Large intestine (tissue), 3 donors: ENCODE data around the gene INPP4A. TPM values are rescaled to one million over a fixed set of nuclear protein-coding genes. Genes with fewer than 3 reads are reported as not detected.
A peak's percentile ranks its signal among the peaks of the same experiment; 100 is the strongest.

Experiments
- DNase-seq, 2 donors: peaks; one replicate each; pipeline versions ENCODE4 v3.0.0 to v3.0.0-alpha.2; 2013
- H3K27ac ChIP-seq: one replicate; pipeline ENCODE4 v1.5.1; 2013; ENCODE audit warnings: low read length
- H3K27me3 ChIP-seq: 2 replicates; pipeline ENCODE4 v1.6.1; 2013; ENCODE audit warnings: low read length; ENCODE audit not compliant: control insufficient read depth, insufficient read depth
- H3K36me3 ChIP-seq: 2 replicates; pipeline ENCODE4 v1.6.1; 2013; ENCODE audit warnings: low read length; ENCODE audit not compliant: control insufficient read depth, insufficient read depth
- H3K4me1 ChIP-seq: one replicate; pipeline ENCODE4 v1.6.1; 2013; ENCODE audit warnings: low read length; ENCODE audit not compliant: control insufficient read depth, insufficient read depth
- H3K4me3 ChIP-seq: one replicate; pipeline ENCODE4 v1.5.1; 2013; ENCODE audit warnings: low read length
- H3K9me3 ChIP-seq: one replicate; pipeline ENCODE4 v1.6.1; 2013; ENCODE audit warnings: mild to moderate bottlenecking, low read depth, low read length, moderate library complexity; ENCODE audit not compliant: control insufficient read depth
- WGBS: methylation state at CpG from one replicate; pipeline ENCODE4 v1.1.5; 2013; ENCODE audit warnings: low lambda C conversion rate; ENCODE audit not compliant: insufficient coverage; 5-methylcytosine and 5-hydroxymethylcytosine counted together
- polyA plus RNA-seq: library from polyadenylated mRNA; unstranded; fragments of 120-200 nt; gene quantifications from one replicate; pipeline ENCODE4 v1.2.1, GENCODE V29; 2013

The INPP4A gene
- polyA plus RNA-seq, 1 donor = 13.6 TPM

DNA sequence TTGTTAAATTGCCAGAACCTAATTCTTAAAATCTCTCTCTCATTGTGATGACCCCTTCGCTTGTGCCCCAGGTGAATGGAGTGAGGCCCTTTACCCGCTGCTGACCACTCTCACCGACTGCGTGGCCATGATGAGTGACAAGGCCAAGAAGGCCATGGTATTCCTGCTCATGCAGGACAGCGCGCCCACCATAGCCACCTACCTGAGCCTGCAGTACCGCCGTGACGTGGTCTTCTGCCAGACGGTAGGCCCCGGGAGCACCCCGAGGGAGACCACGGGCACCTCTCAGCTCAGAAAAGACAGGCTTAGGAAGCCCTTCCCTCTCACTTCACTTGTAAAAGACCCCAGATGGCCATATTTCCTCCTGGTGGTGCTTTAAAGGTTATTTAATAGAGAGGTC is 118.7 kb downstream of the INPP4A start:
- no peaks in the 10 kb centered on the region for H3K9me3 ChIP-seq
- no peaks in the 10 kb centered on the region for H3K4me1 ChIP-seq
- H3K4me3 ChIP-seq = no peak overlapping the region
- no peaks in the 10 kb centered on the region for H3K27me3 ChIP-seq
- no peak overlapping the region for H3K27ac ChIP-seq
- DNase-seq = no peak
- no CpG with 5 or more reads among the region's 13 CpGs for WGBS
- H3K36me3 ChIP-seq = peaks cover 42% of the 10 kb centered on the region

DNA sequence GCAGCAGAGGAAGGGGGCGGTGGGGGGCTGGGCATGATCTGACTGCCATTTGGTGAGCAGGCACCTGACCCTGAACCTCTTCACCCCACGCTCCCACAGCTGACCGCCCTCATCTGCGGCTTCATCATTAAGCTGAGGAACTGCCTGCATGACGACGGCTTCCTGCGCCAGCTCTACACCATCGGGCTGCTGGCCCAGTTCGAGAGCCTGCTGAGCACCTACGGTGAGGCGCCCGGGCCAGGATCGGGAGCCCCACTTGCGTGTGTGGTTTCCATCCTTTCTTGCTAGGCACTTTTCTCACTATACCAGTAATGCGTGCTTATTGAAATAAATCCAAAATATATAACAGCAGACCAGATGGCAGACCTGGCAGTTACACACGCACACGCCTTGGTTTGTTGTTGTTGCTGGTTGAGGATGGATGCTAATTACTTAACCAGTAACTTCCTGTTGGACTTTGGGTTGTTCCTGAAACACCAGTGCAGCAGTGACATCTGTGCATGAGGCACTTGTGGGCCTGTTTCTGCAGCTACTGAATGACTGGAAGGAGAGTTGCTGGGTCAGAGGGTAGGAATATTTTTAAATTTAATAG is 120.0 kb downstream of the INPP4A start:
- peak; percentile 23 to 51 for DNase-seq
- Histone ChIP-seq H3K9me3 (no peaks in the 10 kb centered on the region), H3K36me3 (peaks cover 45% of the 10 kb centered on the region), H3K27ac (no peak overlapping the region), H3K4me1 (no peaks in the 10 kb centered on the region), H3K4me3 (no peak overlapping the region), H3K27me3 (no peaks in the 10 kb centered on the region)
- WGBS = no CpG with 5 or more reads among the region's 17 CpGs

DNA sequence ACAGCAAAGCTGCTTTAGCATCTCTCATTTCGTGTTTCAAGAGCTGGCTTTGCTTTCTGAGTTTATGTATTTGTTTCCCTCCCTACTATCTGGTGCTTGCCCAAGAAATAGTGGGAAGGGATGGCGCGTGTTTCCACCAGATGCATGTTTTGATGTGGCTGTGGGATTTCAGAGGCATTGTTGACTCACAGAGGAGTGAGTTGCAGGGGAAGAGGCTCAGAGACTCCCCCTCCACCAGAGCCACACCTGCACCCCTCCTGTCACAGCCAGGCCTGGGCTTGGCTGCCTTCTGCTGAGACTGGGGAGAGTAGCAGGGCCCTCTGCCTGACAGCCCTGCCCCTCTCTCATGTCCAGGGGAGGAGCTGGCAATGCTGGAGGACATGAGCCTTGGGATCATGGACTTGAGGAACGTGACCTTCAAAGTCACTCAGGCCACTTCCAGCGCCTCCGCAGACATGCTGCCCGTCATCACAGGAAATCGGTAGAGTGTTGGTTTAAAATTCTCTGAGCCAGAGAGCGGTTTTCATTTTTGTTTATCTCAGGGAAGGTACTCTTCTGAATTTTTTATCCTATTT is 120.7 kb downstream of the INPP4A start:
- DNase-seq = no peak
- no peaks in the 10 kb centered on the region for H3K27me3 ChIP-seq
- no peak overlapping the region for H3K4me3 ChIP-seq
- no peaks in the 10 kb centered on the region for H3K4me1 ChIP-seq
- no peak overlapping the region for H3K27ac ChIP-seq
- H3K9me3 ChIP-seq = no peaks in the 10 kb centered on the region
- WGBS = 100% methylated on average over 1 of the region's 9 CpGs
- H3K36me3 ChIP-seq = peaks cover 45% of the 10 kb centered on the region

DNA sequence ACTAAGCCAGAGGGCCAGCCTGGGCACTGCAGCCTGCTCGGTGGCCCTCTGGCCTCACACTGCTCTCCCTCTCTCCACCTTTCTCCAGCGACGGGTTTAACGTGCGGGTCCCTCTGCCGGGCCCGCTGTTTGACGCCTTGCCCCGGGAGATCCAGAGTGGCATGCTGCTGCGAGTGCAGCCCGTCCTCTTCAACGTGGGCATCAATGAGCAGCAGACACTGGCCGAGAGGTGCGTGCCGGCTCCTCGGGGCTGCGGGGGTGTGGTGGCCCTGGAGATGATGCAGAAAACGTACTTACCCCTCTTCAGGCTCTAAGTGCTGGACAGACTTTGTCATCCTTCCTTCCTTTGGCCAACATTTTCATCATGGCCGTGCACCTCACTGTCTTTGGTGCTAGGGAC is 121.3 kb downstream of the INPP4A start:
- 100% methylated on average over 3 of the region's 19 CpGs for WGBS
- no peaks in the 10 kb centered on the region for H3K4me1 ChIP-seq
- no peaks in the 10 kb centered on the region for H3K27me3 ChIP-seq
- no peaks in the 10 kb centered on the region for H3K9me3 ChIP-seq
- DNase-seq = no peak
- H3K27ac ChIP-seq = no peak overlapping the region
- H3K4me3 ChIP-seq = no peak overlapping the region
- peaks cover 47% of the 10 kb centered on the region for H3K36me3 ChIP-seq

DNA sequence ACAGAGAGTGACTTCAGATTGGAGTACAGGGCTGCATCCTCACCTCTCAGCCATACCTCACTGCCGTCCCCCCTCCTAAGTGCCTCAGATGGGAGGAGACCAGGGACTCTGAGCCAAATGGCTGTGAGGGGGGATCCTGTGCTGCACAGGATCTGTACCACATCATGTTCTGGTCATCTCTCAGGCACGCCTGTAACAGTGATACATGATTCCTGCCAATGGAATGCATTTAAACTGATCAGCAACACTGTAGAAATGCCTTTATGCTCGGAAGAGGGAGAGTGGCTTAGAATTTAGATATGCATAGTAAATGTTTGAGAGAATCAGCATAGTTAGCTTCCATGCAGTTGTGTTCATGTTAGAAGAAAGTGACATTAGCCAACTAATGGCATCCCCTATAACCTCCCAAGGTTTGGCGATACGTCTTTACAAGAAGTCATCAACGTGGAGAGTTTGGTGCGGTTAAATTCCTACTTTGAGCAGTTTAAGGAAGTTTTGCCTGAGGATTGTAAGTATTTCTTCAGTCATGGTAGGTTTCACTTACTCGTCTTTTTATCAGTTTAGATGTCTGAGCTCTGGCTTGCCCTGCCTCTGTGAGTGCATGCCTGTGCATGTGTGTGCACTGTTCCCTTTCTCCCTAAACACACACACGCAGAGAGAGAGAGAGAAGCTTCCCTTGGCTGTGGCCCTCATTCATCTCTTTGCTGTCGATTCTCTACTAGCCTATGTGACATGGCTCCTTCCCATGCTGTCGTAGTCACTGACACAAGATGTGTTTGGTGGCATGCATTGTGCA is 123.7 kb downstream of the INPP4A start:
- H3K4me3 ChIP-seq = no peak overlapping the region
- no peak for DNase-seq
- peaks cover 62% of the 10 kb centered on the region for H3K36me3 ChIP-seq
- WGBS = 100% methylated on average over 1 of the region's 11 CpGs
- H3K27me3 ChIP-seq = no peaks in the 10 kb centered on the region
- no peaks in the 10 kb centered on the region for H3K9me3 ChIP-seq
- H3K4me1 ChIP-seq = no peaks in the 10 kb centered on the region
- H3K27ac ChIP-seq = no peak overlapping the region

DNA sequence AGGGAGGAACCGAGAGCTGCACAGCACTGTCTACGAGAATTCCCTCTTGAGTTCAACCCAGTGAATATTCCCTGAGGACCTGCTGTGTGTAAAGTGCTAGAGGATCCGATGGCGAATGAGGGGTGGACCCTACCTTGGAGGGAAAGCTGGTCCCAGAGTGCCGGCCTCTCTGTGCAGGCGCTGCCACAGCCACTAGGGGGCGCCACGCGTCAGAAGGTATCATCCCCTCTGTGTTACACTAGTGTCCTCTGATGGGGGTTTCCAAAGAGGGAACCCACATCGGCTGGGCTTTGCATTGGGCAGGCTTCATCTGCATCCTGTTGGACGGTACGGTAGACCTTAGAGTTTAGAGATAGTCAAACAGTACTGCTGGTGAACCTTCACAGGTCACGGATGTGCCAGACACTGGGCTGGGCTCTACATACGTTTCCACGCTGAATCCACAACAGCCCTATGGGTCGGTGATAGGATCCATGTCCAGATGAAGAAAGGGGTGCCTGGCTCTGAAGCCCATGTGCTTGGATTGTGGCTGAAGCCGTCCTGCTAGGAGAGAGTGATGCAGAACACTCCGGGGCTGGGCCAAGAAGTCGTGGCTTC is 124.6 kb downstream of the INPP4A start:
- no peaks in the 10 kb centered on the region for H3K9me3 ChIP-seq
- H3K4me3 ChIP-seq = no peak overlapping the region
- H3K27ac ChIP-seq = no peak overlapping the region
- H3K27me3 ChIP-seq = no peaks in the 10 kb centered on the region
- H3K4me1 ChIP-seq = no peaks in the 10 kb centered on the region
- peaks cover 67% of the 10 kb centered on the region for H3K36me3 ChIP-seq
- DNase-seq = peak in 1 of 2 donors; percentile 10
- no CpG with 5 or more reads among the region's 19 CpGs for WGBS

DNA sequence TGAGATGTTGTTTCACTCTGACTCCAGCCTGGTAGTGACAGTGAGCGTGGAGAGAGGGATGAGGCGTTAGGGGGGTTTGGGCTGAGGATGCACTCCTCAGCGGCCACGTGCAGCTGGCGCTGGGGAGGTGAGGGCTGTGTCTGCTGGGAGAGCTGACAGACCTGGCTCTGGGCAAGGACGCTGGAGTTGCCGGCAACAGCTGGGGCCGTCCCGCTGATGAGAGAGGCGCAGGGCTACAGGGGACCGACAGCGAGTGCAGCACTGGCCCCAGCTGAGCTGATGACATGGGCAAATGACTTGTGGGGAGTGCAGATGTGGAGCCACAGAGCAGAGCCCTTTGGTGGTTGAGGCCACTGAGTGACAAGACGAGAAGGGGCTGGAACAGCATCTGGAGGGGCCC is 125.3 kb downstream of the INPP4A start:
- DNase-seq = no peak
- WGBS = no CpG with 5 or more reads among the region's 13 CpGs
- Histone ChIP-seq H3K4me3 (no peak overlapping the region), H3K36me3 (peaks cover 67% of the 10 kb centered on the region), H3K4me1 (no peaks in the 10 kb centered on the region), H3K9me3 (no peaks in the 10 kb centered on the region), H3K27ac (no peak overlapping the region), H3K27me3 (no peaks in the 10 kb centered on the region)

DNA sequence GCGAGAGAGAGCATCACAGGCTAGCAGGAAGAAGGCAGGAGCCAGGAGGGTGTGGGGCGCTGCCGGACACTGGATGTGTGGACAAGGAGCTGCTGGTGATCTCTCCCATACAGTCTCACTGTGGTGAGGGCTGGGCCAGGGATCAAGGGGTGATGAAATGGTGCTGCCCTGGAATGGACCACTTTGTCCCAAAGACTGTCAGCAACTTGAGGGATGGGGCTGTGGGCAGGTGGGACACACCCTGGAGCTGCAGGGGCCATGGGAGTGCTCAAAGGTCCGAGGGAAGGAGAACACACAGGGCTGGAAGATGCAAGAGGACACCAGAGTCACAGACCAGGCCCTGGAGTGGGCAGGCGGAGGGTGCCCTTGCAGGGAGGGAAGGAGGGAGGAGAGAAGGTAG is 125.7 kb downstream of the INPP4A start:
- Histone ChIP-seq H3K36me3 (peaks cover 66% of the 10 kb centered on the region), H3K4me1 (no peaks in the 10 kb centered on the region), H3K27me3 (no peaks in the 10 kb centered on the region), H3K4me3 (no peak overlapping the region), H3K9me3 (no peaks in the 10 kb centered on the region), H3K27ac (no peak overlapping the region)
- DNase-seq = no peak
- WGBS = no CpG with 5 or more reads among the region's 5 CpGs

DNA sequence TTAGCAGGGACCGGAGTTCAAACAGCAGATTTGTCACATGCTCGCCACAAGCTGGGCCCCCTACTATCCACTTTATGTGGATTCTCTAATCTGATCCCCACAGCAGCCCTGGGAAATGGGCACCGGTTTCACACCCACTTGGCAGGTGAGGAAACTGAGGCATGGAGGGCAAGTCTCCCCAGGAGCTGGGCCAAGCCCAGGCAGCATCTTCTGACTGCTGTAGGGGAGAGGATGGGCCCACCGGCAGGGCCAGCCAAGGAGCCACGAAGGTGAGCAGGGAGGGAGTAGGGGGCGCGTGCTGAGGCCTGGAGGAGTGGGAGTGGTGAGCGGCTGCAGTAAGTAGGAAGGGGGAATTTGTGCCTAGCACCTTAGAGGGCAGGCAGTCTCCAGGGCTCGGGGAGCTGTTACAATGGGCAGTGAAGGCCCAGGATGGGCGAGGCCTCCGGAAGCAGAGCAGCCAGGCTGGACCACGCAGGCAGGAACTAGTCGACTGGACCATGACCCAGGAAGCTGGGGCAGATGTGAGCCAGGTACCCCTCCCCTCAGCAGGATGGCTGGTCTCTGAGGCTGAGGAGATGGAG is 126.6 kb downstream of the INPP4A start:
- no CpG with 5 or more reads among the region's 13 CpGs for WGBS
- peaks cover 60% of the 10 kb centered on the region for H3K36me3 ChIP-seq
- no peaks in the 10 kb centered on the region for H3K4me1 ChIP-seq
- no peaks in the 10 kb centered on the region for H3K9me3 ChIP-seq
- H3K4me3 ChIP-seq = no peak overlapping the region
- no peaks in the 10 kb centered on the region for H3K27me3 ChIP-seq
- no peak overlapping the region for H3K27ac ChIP-seq
- DNase-seq = no peak

DNA sequence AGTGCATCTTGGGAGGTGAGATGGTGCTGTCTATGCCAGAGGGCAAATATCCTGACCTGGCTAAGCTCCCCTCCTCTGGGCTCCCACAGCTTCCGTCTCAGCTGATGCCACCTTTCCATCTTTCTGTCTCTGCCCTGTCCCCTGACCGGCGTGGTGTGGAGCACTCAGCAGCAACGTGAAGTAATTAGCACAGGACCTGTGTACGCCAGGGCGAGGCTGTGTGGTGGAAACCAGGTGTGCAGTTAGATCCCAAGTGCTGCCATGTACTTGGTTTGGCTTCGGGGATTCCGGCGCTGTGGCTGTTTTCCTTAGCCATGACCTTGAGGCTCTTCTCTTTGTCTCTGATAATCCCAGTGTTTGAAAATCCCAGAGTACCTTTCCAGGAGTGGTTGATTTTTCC is 127.1 kb downstream of the INPP4A start:
- Histone ChIP-seq H3K36me3 (peaks cover 61% of the 10 kb centered on the region), H3K4me3 (no peak overlapping the region), H3K27me3 (no peaks in the 10 kb centered on the region), H3K4me1 (no peaks in the 10 kb centered on the region), H3K9me3 (no peaks in the 10 kb centered on the region), H3K27ac (no peak overlapping the region)
- WGBS = no CpG with 5 or more reads among the region's 9 CpGs
- DNase-seq = no peak
